Hepatocyte (in vitro differentiated cells): Measurements from ENCODE around the gene KIF2A.

ENCODE experiments used
- CTCF ChIP-seq: fragments of 200-600 bp; sonication (generic); IDR thresholded peaks from 2 replicates; pipeline ENCODE4 v1.5.1; 2016; ENCODE audit warnings: antibody characterized with exemption, mild to moderate bottlenecking; ENCODE audit not compliant: poor library complexity
- EZH2 ChIP-seq: fragments of 200-600 bp; sonication (generic); IDR thresholded peaks from 2 replicates; pipeline ENCODE4 v1.6.1; 2016; ENCODE audit warnings: antibody characterized with exemption, mild to moderate bottlenecking, borderline replicate concordance

- no peak for TF ChIP-seq CTCF
- no peak for TF ChIP-seq EZH2
These were observed 66.6 kb downstream of the KIF2A start for GRCh38 chr5:62372600-62372999.
